ENCODE measurements around the gene KRT80. TPM values are rescaled to one million over a fixed set of nuclear protein-coding genes. Genes with fewer than 3 reads are reported as not detected.
A peak's percentile ranks its signal among the peaks of the same experiment; 100 is the strongest.

KRT80 gene
- total RNA-seq, 1 donor from 2014 or later, result not detected

DNA sequence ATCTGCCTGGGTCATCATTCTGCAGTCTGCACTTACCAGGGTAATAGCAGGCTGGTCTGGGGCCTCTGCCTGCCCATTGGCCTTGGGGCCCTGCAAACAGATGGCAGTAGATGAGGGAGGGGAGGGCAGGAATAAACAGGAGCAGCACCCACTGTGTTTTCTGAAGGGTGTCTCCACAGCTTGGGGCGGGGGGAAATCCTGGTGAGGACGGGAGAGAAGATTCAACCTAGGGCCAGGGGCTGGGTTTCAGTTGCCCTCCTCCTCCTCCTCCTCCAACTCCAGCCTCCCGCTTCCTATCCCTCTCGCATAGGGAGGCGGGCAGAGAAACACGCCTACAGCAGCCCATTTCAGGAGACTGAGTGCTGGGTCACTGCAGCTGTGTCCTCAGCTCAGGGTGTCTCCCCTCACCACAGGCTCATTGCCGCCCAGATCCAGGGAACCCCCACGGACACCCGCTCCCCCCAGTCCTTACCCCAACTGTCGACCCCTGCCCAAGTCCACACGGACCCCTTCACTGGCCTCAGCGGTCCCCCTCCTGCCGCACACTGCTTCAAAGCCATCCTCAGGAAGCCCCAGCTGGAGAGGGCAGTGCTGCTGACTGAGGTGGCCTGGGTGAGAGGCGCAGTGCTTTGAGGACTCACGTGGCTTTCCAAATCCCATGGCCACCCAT lies 9.1 kb upstream of the KRT80 start:
- Histone ChIP-seq H3K27ac (no peak overlapping the region), H3K9me3 (no peaks in the 10 kb centered on the region), H3K4me3 (no peak overlapping the region), H3K27me3 (no peaks in the 10 kb centered on the region), H3K36me3 (no peaks in the 10 kb centered on the region), H3K4me1 (peaks cover 0 to 7% of the 10 kb centered on the region in 2 donors)
- DNase-seq (ENCODE audit: low spot score in 2 of 2), result no peak
- intact Hi-C loops (cut with DNase I), result no loop called here
- TF ChIP-seq, protein P1, sequence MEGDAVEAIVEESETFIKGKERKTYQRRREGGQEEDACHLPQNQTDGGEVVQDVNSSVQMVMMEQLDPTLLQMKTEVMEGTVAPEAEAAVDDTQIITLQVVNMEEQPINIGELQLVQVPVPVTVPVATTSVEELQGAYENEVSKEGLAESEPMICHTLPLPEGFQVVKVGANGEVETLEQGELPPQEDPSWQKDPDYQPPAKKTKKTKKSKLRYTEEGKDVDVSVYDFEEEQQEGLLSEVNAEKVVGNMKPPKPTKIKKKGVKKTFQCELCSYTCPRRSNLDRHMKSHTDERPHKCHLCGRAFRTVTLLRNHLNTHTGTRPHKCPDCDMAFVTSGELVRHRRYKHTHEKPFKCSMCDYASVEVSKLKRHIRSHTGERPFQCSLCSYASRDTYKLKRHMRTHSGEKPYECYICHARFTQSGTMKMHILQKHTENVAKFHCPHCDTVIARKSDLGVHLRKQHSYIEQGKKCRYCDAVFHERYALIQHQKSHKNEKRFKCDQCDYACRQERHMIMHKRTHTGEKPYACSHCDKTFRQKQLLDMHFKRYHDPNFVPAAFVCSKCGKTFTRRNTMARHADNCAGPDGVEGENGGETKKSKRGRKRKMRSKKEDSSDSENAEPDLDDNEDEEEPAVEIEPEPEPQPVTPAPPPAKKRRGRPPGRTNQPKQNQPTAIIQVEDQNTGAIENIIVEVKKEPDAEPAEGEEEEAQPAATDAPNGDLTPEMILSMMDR (IDR thresholded peaks at IDR 0.05), result no peak

DNA sequence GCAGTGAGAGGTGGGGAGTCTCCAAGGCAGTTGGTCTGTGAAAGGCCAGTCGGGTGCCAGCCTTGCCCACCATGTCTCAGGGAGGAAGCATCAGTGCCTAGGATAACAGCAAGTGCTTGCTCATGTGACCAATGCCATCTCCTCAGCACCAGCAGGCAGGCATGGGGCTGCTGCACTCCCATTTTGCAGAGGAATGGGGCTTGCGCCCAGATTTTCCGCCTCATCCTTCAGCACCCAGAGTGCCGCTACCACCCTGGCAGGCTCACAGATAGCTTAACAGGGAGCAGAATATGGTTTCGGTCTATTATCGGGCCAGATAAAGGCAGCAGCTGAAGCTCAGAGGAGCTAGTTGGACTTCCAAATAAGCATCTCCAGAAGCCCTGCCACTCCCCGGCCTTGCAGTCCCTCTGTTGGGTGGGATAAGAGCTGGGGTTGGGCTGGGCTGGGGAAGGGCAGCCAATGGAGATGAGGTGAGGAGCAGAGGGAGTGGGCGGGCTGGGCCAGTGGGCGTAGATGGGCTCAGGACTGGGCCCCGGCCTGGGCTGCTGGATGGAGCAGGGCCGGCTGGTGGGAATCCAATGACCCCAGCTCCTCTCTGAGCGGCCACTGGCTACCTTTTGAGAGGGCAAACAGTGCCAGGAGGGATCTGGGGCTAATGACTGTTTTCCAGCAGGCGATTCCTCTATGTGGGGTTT lies 8.4 kb upstream of the KRT80 start:
- Histone ChIP-seq H3K27me3 (no peaks in the 10 kb centered on the region), H3K4me3 (no peak overlapping the region), H3K4me1 (peaks cover 0 to 7% of the 10 kb centered on the region in 2 donors), H3K36me3 (no peaks in the 10 kb centered on the region), H3K27ac (no peak overlapping the region), H3K9me3 (no peaks in the 10 kb centered on the region)
- TF ChIP-seq, protein P1 (IDR thresholded peaks at IDR 0.05), result no peak
- no peak for DNase-seq (ENCODE audit: low spot score in 2 of 2)
- intact Hi-C loops (cut with DNase I), result no loop called here

DNA sequence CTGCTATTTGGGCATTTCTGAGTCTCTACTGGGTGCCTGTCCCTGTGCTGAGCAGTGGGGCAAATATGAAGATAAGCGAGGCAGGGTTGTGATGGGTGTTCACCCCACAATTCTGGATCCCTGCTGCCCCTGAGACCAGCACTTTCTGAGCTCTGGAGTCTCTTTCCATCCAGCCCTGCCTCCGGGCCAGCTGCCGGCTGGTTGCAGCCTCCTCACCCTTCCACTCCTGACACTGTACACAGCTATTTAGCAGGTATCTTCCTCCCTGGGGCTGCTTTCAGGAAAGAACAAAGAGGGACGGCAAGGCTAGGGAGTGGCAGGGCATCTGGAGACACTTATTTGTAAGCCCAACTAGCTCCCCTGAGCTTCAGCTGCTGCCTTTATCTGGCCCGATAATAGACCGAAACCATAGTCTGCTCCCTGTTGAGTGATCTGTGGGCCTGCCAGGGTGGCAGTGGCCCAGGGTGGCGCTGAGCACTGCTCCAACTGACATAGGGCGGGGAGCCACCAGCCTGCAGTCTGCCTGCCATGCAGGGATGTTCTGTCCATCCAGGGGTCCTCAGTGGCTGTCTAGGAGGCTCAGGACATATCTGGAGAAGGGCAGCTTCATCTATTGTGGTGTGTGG lies 7.6 kb upstream of the KRT80 start:
- H3K27me3 ChIP-seq, result no peaks in the 10 kb centered on the region

DNA sequence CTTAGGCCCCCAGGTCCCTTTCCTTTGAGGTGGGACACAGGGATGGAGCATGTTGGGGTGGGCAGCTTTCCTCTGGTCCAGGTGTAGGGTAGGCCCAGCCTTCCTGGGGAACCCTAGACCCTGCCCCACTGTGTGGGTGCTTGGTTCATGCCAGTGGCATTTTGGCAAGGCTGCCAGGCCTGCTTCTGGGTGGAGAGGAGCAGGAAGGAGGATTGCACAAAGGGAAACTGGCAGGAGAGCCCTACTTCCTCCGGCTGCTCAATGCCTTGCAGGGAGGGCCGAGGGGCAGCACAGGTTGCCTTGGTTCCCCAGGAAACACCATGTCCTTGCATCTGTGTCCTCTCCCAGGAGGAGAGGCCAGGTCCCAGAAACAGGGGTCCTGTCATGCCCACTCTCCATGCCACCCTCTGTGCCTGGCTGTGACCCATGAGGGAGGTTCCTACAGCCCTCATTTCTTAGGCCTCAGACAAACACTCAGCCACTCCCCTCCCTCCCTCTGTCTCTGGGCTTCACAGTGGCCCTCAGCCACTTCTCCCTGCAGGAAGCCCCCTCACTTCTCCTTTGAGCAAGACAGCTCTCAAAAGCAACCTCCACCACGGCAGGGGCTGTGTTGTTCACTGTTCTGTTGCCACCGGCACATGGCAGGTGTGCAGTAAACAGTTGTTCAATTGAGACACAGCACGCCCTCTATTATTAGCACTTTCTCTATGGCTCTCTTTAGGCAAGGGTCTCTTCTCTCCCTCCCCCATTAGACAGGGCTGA lies 6.8 kb upstream of the KRT80 start:
- H3K4me1 ChIP-seq, result peaks cover 4 to 17% of the 10 kb centered on the region in 2 donors
- no peak overlapping the region for H3K4me3 ChIP-seq
- no peaks in the 10 kb centered on the region for H3K27me3 ChIP-seq
- no peak overlapping the region for H3K27ac ChIP-seq
- no peak for DNase-seq (ENCODE audit: low spot score in 2 of 2)
- intact Hi-C loops (cut with DNase I), result no loop called here
- H3K36me3 ChIP-seq, result no peaks in the 10 kb centered on the region
- no peaks in the 10 kb centered on the region for H3K9me3 ChIP-seq
- TF ChIP-seq, protein P1 (IDR thresholded peaks at IDR 0.05), result no peak

More for the DNA sequence above, 7.6 kb upstream of the KRT80 start:
- Histone ChIP-seq H3K27ac (no peak overlapping the region), H3K9me3 (no peaks in the 10 kb centered on the region), H3K36me3 (no peaks in the 10 kb centered on the region), H3K4me1 (peaks cover 0 to 9% of the 10 kb centered on the region in 2 donors), H3K4me3 (no peak overlapping the region)
- intact Hi-C loops (cut with DNase I), result no loop called here
- DNase-seq (ENCODE audit: low spot score in 2 of 2), result no peak
- TF ChIP-seq, protein P1 (IDR thresholded peaks at IDR 0.05), result no peak

DNA sequence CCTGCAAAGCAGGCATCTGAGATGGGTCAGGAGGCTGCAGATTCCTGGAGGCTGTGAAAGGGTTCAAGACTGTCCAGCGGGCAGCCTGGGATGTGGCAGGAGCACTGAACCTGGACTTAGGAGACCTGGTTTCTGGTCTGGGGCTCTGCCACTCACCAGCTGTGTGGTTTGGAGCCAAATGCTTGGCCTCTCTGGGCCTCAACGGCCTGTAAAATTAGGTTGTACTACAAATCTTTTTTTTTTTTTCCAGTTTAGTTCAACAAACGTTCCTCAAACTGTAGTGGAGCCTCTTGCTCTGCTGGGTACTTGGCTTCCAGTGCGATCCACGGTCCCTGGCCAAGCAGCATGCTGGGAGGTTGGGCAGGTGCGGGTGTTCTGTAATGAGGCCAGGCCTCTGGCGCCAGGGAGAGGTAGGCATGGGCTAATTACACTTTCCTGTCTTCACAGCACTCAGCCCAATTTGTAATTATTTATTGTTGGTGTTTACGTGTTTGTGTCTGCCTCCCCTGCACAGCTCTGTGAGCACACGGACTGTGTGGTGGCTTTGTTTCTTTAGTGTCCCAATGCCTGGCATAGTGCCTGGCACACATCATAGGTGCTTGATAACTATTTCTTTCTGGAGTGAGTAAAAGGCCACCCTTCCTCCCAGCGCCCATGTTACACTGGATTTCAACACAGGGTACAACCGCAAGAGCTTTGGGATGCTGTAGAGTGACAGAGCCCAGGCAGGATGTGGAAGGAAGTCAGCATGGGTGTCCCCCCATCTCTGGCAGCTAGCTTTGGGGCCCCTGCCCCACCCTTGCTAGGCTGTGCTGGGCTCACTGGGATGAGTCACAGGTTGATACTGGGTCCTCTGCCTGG lies 5.8 kb upstream of the KRT80 start:
- Histone ChIP-seq H3K36me3 (no peaks in the 10 kb centered on the region), H3K4me3 (no peak overlapping the region), H3K27ac (no peak overlapping the region), H3K27me3 (no peaks in the 10 kb centered on the region), H3K4me1 (peaks cover 12 to 25% of the 10 kb centered on the region in 2 donors), H3K9me3 (no peaks in the 10 kb centered on the region)
- intact Hi-C loops (cut with DNase I), result no loop called here
- TF ChIP-seq, protein P1 (IDR thresholded peaks at IDR 0.05), result no peak
- DNase-seq (ENCODE audit: low spot score in 2 of 2), result peak in 1 of 2 donors; percentile 73
